Thoracic aorta (tissue), 2 donors: ENCODE measurements around the gene CAPN8. TPM values are rescaled to one million over a fixed set of nuclear protein-coding genes. Genes with fewer than 3 reads are reported as not detected.

Experiments used
- ATAC-seq: fragments of 150-250 bp; one replicate; pipeline ENCODE4 v1.8.0; 2017; ENCODE audit warnings: low read depth; ENCODE audit not compliant: insufficient number of reproducible peaks, low FRiP score
- DNase-seq: peaks from one replicate; pipeline ENCODE4 v3.0.0-alpha.2; 2020; ENCODE audit warnings: low spot score
- H3K27ac ChIP-seq, 2 donors: fragments of 200-600 bp; sonication (generic); 1 replicate in 1 of 2; 2 replicates in 1 of 2; pipeline ENCODE4 v1.5.1; 2016; ENCODE audit warnings: mild to moderate bottlenecking in 2 of 2, moderate library complexity in 2 of 2
- H3K27me3 ChIP-seq: fragments of 200-600 bp; sonication (generic); replicated peaks from 2 replicates; pipeline ENCODE4 v1.6.0; 2016; ENCODE audit warnings: mild to moderate bottlenecking; ENCODE audit not compliant: insufficient read depth
- H3K36me3 ChIP-seq: fragments of 200-600 bp; sonication (generic); one replicate; pipeline ENCODE4 v1.5.1; 2016
- H3K4me1 ChIP-seq, 2 donors: fragments of 200-600 bp; sonication (generic); 1 replicate in 1 of 2; 2 replicates in 1 of 2; pipeline versions ENCODE4 v1.5.1 to v1.6.0; 2016; ENCODE audit warnings: low read depth in 2 of 2, mild to moderate bottlenecking in 1 of 2; ENCODE audit not compliant: control insufficient read depth in 1 of 2
- H3K4me3 ChIP-seq: fragments of 200-600 bp; sonication (generic); 2 replicates; pipeline ENCODE4 v1.5.1; 2016; ENCODE audit warnings: mild to moderate bottlenecking
- H3K9me3 ChIP-seq: fragments of 200-600 bp; sonication (generic); 2 replicates; pipeline ENCODE4 v1.5.1; 2016
- total RNA-seq, 2 donors: library from RNA; depleted of rRNA; stranded (reverse); fragments of >200 nt; gene quantifications; one replicate each; pipeline versions ENCODE4 v1.1.0 to v1.2.3, GENCODE V29; 2016
- TF ChIP-seq, protein P1 (sequence below): fragments of 200-600 bp; sonication (generic); IDR thresholded peaks from one replicate; pipeline ENCODE4 v1.5.1; 2019; ENCODE audit warnings: antibody characterized with exemption

Gene CAPN8
- total RNA-seq, 2 donors from 2014 or later, result 17.5 TPM; not detected in 1

DNA sequence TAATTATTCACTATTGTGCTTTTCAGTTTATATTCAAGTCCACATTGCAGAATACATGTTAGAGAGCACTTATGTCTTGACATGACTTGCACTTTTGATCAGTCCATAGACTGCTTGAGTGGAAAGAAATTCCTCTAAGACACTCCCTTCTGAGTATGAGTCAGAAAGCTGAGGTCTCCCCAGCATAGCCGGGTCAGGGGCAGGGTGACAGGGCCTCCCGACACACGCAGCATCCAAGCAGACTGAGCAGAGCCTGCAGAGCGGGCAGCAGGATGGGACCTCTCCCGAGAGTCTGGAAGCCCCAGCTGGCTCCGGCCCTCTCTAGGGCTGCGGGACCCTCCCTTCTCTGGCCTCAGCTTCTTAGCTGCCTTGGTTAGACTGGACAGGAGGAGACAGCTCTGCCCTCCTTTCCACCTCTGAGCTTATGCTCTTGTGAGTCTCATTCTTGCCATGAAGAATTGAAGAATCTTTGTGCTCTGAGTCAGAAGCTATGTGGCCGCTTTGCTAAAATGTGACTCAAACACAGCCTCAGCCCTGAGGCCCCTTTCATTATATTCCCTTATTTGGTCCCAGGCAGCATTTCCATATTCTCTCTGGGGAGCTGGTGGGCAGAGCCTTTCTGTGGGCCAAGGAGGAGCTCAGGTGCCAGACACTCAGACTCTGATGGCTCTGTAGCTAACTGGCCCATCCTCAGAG is 35.6 kb upstream of the CAPN8 start:
- H3K4me3 ChIP-seq, result peak overlapping the region; percentile 59
- TF ChIP-seq, protein P1, sequence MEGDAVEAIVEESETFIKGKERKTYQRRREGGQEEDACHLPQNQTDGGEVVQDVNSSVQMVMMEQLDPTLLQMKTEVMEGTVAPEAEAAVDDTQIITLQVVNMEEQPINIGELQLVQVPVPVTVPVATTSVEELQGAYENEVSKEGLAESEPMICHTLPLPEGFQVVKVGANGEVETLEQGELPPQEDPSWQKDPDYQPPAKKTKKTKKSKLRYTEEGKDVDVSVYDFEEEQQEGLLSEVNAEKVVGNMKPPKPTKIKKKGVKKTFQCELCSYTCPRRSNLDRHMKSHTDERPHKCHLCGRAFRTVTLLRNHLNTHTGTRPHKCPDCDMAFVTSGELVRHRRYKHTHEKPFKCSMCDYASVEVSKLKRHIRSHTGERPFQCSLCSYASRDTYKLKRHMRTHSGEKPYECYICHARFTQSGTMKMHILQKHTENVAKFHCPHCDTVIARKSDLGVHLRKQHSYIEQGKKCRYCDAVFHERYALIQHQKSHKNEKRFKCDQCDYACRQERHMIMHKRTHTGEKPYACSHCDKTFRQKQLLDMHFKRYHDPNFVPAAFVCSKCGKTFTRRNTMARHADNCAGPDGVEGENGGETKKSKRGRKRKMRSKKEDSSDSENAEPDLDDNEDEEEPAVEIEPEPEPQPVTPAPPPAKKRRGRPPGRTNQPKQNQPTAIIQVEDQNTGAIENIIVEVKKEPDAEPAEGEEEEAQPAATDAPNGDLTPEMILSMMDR, result no peak
- H3K36me3 ChIP-seq, result no peaks in the 10 kb centered on the region
- peak overlapping the region; percentile 97 to 98 for H3K27ac ChIP-seq
- H3K27me3 ChIP-seq, result no peaks in the 10 kb centered on the region
- peaks cover 20 to 66% of the 10 kb centered on the region in 2 donors for H3K4me1 ChIP-seq
- ATAC-seq (peak; percentile 74), DNase-seq (no peak)
- no peaks in the 10 kb centered on the region for H3K9me3 ChIP-seq

DNA sequence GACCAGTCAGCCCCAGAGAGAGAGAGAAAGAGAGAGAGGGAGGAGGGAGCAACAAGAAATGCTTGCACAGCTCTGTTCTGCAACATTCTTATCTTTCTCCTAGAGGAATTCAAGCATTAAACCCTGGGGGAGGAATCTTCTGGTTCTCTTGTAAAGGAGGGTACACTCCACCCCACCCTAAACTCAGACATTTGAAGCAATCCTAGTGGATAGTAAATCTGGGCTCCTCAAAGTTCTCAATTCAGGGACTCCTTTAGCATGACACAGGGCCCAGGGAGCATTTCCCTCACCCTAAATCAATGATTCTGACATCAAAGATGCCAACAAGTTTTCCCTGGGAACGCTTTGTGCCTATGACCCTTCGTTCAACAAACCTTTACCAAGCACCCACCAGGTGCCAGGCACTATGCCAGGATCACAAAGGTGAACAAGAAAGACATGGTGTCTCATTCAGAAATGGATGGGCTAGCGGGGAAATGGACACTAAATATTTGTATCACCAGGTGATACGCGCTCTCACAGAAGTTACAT is 35.0 kb upstream of the CAPN8 start:
- peak overlapping the region; percentile 97 to 98 for H3K27ac ChIP-seq
- peak overlapping the region; percentile 59 for H3K4me3 ChIP-seq
- H3K36me3 ChIP-seq, result no peaks in the 10 kb centered on the region
- H3K4me1 ChIP-seq, result peaks cover 17 to 59% of the 10 kb centered on the region in 2 donors
- H3K27me3 ChIP-seq, result no peaks in the 10 kb centered on the region
- ATAC-seq, result no peak
- DNase-seq, result no peak
- no peaks in the 10 kb centered on the region for H3K9me3 ChIP-seq
- TF ChIP-seq, protein P1, result no peak

DNA sequence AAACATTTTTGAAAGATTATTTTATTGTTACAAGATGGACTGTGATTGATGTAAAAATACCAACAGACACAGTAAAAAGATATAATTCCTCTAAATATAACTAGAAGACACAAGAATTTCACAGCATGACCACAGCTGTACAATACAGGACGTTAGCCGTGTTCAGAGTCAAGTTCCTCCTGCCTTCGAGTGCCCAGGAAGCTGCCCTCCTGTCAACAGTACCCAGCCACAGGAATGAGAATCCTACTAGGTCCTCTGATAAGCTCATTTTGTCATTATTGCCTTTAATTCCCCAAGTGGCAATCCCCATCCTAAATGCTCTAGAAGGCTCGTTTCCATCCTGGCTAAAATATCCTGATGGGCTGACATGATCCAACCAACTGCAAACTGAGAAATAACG is 30.4 kb upstream of the CAPN8 start:
- H3K36me3 ChIP-seq, result no peaks in the 10 kb centered on the region
- H3K27me3 ChIP-seq, result no peaks in the 10 kb centered on the region
- TF ChIP-seq, protein P1, result no peak
- no peak for ATAC-seq
- no peaks in the 10 kb centered on the region for H3K9me3 ChIP-seq
- DNase-seq, result no peak
- no peak overlapping the region for H3K27ac ChIP-seq
- H3K4me1 ChIP-seq, result peaks cover 14 to 20% of the 10 kb centered on the region in 2 donors
- no peak overlapping the region for H3K4me3 ChIP-seq

DNA sequence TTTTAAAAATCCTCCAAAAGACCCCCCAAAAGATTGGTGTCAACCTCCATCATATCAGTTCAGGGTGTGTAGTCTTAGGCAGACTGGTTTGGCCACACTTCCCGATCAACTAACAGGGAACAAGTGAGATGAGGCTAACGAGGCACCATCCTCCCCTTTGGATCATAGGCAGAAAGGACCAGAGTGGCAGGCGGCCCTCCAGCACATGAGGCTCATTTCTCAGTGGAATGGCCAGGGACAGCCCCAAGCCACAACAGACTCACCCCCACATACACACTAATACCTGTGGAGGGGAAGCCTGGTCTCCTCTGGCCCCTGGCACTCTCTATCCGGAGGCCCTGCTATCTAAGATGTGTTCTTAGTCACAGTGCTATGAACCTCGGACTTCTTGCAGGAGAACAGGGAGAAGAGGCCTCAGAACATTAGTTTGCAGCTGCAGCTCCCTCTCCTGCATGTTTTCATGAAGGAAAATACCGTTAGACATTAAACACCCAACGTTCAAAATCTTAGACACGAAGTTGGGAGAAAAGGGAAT is 29.6 kb upstream of the CAPN8 start:
- Histone ChIP-seq H3K27ac (no peak overlapping the region), H3K4me3 (no peak overlapping the region), H3K9me3 (no peaks in the 10 kb centered on the region), H3K4me1 (peaks cover 7 to 12% of the 10 kb centered on the region in 2 donors), H3K27me3 (no peaks in the 10 kb centered on the region), H3K36me3 (no peaks in the 10 kb centered on the region)
- DNase-seq (no peak), ATAC-seq (no peak)
- TF ChIP-seq, protein P1, result no peak

DNA sequence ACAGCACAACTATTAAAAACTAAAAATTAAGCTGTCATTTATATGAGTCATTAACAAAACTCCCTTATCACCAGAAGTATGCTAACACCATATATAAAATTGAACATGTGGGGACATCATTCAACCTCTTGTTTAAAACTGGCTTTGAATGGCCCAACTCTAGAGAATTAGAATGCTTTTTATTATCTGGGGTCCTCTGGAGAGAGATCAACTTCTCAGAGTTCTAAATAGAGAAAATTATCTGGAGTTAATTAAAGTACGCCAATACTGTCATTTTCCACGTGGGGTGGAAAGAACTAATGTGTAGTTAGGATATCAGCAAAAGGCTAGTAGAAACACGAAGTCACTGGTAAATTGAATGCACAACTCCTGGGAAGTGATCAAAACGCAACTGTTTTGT is 25.6 kb upstream of the CAPN8 start:
- no peak for DNase-seq
- Histone ChIP-seq H3K4me3 (no peak overlapping the region), H3K36me3 (no peaks in the 10 kb centered on the region), H3K27me3 (no peaks in the 10 kb centered on the region), H3K27ac (no peak overlapping the region), H3K4me1 (no peaks in the 10 kb centered on the region), H3K9me3 (no peaks in the 10 kb centered on the region)
- no peak for ATAC-seq
- TF ChIP-seq, protein P1, result no peak
